ENCODE measurements around the gene KRT33B. TPM values are rescaled to one million over a fixed set of nuclear protein-coding genes. Genes with fewer than 3 reads are reported as not detected.
"Not testable (repeated sequence)": the region's sequence is repeated elsewhere in the genome, so short reads cannot be mapped to it uniquely, and the experiment has no call there.

The KRT33B gene
- total RNA-seq, 1 donor from 2014 or later: 0.17 TPM

GRCh38 chr17:41396996-41397660 is 27.5 kb upstream of the KRT33B start, which contains the start of gene KRT31:
Gene KRT31, minus strand, starts transcription at chr17:41397608. Its CDS starts 69 bp downstream, at chr17:41397539.
- Histone ChIP-seq H3K4me3 (ENCODE audit: low read depth, low read length) (no peak within 1 kb of the TSS), H3K27me3 (ENCODE audit: control insufficient read depth, insufficient read depth, low read length) (no peaks in the 10 kb centered on the region), H3K36me3 (ENCODE audit: control insufficient read depth, insufficient read depth, low read length) (no peaks in the 10 kb centered on the region)
- no peak for DNase-seq (ENCODE audit: low read depth)
- TF ChIP-seq, protein P1, sequence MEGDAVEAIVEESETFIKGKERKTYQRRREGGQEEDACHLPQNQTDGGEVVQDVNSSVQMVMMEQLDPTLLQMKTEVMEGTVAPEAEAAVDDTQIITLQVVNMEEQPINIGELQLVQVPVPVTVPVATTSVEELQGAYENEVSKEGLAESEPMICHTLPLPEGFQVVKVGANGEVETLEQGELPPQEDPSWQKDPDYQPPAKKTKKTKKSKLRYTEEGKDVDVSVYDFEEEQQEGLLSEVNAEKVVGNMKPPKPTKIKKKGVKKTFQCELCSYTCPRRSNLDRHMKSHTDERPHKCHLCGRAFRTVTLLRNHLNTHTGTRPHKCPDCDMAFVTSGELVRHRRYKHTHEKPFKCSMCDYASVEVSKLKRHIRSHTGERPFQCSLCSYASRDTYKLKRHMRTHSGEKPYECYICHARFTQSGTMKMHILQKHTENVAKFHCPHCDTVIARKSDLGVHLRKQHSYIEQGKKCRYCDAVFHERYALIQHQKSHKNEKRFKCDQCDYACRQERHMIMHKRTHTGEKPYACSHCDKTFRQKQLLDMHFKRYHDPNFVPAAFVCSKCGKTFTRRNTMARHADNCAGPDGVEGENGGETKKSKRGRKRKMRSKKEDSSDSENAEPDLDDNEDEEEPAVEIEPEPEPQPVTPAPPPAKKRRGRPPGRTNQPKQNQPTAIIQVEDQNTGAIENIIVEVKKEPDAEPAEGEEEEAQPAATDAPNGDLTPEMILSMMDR (IDR thresholded peaks at IDR 0.05; ENCODE audit: insufficient read depth, low read length, poor library complexity, severe bottlenecking): no peak

DNA sequence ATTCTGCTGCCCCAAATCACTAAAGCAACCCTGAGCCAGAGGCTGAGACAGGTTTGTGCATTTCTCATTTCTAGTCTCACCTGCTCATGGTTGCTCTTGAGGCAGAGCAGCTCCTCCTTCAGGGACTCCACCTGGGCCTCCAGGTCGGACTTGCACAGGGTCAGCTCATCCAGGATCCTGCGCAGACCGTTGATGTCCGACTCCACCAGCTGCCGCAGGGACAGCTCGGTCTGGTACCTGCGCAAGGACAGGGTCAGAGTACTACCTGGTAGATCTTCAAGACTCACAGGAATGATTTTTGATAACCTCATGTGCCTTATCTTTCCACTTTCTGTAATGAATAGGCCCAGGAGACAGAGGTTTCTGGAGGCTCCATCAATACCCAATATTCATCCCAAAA is 26.7 kb upstream of the KRT33B start:
- no peak for DNase-seq (ENCODE audit: low read depth)
- TF ChIP-seq, protein P1 (IDR thresholded peaks at IDR 0.05; ENCODE audit: insufficient read depth, low read length, poor library complexity, severe bottlenecking): no peak
- Histone ChIP-seq H3K27me3 (ENCODE audit: control insufficient read depth, insufficient read depth, low read length) (no peaks in the 10 kb centered on the region), H3K36me3 (ENCODE audit: control insufficient read depth, insufficient read depth, low read length) (no peaks in the 10 kb centered on the region), H3K4me3 (ENCODE audit: low read depth, low read length) (no peak overlapping the region)

DNA sequence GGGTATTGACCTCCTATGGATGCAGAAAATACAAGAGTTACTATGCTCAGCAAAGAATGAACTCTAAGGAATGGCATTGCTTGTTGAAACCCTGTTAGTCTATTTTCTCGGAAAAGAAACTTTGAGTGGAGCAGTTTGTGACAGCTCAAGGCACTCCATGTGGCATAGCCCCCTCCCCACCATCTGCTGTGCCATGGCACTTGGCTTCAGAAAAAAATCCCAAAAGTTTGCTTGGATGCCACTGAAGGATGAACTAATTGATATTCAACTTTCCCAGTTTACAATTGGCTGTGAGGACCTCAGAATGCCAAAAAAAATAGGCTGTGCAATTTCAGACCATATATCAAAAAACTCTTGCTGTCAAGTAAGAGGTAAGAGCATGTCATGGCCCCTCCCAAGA is 26.0 kb upstream of the KRT33B start:
- Histone ChIP-seq H3K27me3 (ENCODE audit: control insufficient read depth, insufficient read depth, low read length) (no peaks in the 10 kb centered on the region), H3K36me3 (ENCODE audit: control insufficient read depth, insufficient read depth, low read length) (no peaks in the 10 kb centered on the region), H3K4me3 (ENCODE audit: low read depth, low read length) (no peak overlapping the region)
- TF ChIP-seq, protein P1 (IDR thresholded peaks at IDR 0.05; ENCODE audit: insufficient read depth, low read length, poor library complexity, severe bottlenecking): no peak
- DNase-seq (ENCODE audit: low read depth): no peak

DNA sequence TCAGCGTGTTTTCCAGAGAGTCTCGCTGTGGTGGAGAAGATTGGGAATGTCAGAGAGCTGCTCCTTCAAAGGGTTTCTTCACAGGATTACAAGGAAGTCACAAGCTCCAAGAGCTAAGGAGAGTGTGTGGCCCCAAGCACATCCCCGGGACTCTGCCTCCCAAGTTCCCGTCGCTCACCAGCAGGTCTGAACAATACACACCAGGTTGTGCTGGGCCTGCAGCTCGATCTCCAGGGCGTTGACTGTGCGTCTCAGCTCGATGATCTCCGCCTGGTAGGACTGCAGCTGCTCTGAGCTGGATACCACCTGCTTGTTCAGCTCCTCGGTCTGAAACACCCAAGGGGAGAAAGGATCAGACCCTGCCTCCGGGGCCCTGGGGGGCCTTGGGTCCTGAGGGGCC is 25.4 kb upstream of the KRT33B start:
- H3K4me3 ChIP-seq (ENCODE audit: low read depth, low read length); H3K27me3 ChIP-seq (ENCODE audit: control insufficient read depth, insufficient read depth, low read length); DNase-seq (ENCODE audit: low read depth); H3K36me3 ChIP-seq (ENCODE audit: control insufficient read depth, insufficient read depth, low read length): not testable (repeated sequence)

- TF ChIP-seq, protein P1 (IDR thresholded peaks at IDR 0.05; ENCODE audit: insufficient read depth, low read length, poor library complexity, severe bottlenecking): no peak
- no peaks in the 10 kb centered on the region for H3K36me3 ChIP-seq (ENCODE audit: control insufficient read depth, insufficient read depth, low read length)
- no peak overlapping the region for H3K4me3 ChIP-seq (ENCODE audit: low read depth, low read length)
- H3K27me3 ChIP-seq (ENCODE audit: control insufficient read depth, insufficient read depth, low read length): no peaks in the 10 kb centered on the region
- DNase-seq (ENCODE audit: low read depth): no peak
Measured at GRCh38 chr17:41394254-41394996, 24.8 kb upstream of the KRT33B start.

GRCh38 chr17:41393826-41394225 is 24.2 kb upstream of the KRT33B start:
- TF ChIP-seq, protein P1 (IDR thresholded peaks at IDR 0.05; ENCODE audit: insufficient read depth, low read length, poor library complexity, severe bottlenecking): no peak

More at GRCh38 chr17:41393826-41394225, 24.2 kb upstream of the KRT33B start:
- no peak for DNase-seq (ENCODE audit: low read depth)
- H3K36me3 ChIP-seq (ENCODE audit: control insufficient read depth, insufficient read depth, low read length): no peaks in the 10 kb centered on the region
- no peak overlapping the region for H3K4me3 ChIP-seq (ENCODE audit: low read depth, low read length)
- no peaks in the 10 kb centered on the region for H3K27me3 ChIP-seq (ENCODE audit: control insufficient read depth, insufficient read depth, low read length)

Measured in kidney epithelial cell (primary cell).